Limb (tissue), 2 donors: ENCODE measurements around the gene HBG2.
"Not testable (repeated sequence)": the region's sequence is repeated elsewhere in the genome, so short reads cannot be mapped to it uniquely, and the experiment has no call there.

Experiments
- DNase-seq, 2 donors: peaks; one replicate each; pipeline ENCODE4 v3.0.0-alpha.2; 2016; ENCODE audit errors: extremely low spot score in 2 of 2

Gene HBG2

DNA sequence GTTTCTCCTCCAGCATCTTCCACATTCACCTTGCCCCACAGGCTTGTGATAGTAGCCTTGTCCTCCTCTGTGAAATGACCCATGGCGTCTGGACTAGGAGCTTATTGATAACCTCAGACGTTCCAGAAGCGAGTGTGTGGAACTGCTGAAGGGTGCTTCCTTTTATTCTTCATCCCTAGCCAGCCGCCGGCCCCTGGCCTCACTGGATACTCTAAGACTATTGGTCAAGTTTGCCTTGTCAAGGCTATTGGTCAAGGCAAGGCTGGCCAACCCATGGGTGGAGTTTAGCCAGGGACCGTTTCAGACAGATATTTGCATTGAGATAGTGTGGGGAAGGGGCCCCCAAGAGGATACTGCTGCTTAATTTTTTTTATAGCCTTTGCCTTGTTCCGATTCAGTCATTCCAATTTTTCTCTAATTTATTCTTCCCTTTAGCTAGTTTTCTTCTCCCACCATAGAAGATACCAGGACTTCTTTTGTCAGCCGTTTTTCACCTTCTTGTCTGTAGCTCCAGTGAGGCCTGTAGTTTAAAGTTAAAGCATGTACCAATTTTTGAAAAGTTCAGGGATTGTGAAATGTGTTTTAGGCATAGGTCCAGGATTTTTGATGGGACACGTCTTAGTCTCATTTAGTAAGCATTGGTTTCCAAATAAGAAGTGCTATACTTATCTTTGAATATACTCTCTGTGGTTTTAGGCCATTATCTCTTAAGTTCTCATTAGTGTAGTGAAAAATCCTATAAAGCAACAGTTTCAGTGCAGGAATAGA lies at the start of gene HBG2:
Gene HBG2, minus strand, starts transcription at position 136 of the 768 bp plus-strand sequence. Its CDS starts 53 bp downstream, at position 83.
- not testable (repeated sequence) for DNase-seq

DNA sequence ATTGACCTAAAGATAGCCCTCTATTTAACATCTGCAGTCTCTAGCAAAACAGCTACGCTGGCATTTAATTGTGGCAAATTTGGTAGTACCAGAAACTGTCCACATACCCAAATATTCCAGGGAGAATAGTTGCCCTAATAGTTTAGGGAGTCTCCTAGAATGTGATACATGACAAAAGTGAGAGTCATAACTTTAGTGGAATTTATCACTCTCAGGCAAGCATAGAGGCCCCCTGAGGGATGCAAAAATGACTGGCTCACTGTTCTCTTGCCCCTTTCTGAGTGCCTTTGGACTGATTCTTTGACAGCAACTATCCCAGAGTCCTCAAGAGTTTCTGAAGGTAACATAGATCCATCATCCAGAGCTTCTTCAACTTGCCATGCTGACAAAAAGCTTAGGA lies 49.5 kb upstream of the HBG2 start:
- no peak for DNase-seq

DNA sequence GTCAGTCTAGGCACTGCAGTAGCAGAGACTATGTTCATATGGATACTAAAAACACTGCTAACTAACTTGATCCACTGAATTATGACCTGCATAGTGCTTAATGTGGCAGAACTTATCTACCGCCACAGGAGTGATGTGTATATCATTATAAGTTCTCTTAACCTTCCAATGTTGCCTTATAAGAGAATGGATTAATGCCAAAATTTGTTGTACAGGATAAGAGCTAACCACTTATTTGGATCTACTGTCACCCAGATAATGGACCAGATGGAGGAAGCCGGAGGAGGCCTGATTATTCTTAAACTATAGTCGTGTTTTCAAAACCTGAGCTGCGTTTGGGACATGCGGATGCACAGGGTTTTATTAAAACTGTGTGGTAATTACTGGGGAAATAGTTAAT lies 49.0 kb upstream of the HBG2 start:
- no peak for DNase-seq

DNA sequence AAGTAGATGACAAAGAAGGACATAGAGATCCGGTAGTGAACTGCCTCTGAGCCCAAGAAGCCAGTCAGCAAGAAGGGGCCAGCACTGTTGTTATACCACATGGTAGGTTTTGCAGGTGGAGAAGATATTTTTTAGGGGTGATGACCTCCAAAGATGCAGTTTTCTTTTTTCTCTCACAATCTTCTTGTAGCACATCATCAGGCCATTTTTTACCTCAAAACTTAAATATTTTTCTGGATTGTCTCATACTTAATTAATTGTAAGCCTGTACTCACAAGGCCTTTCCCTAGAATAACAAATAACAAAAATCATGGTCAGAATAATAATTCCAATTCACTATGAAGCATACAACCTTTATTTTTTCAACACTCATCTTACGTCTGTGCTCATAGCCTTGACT lies 47.3 kb upstream of the HBG2 start, which contains the start of gene OR51B4:
Gene OR51B4, minus strand, starts transcription at position 101 of the 400 bp plus-strand sequence. Its CDS starts 0 bp downstream, at position 101.
- DNase-seq, result no peak

DNA sequence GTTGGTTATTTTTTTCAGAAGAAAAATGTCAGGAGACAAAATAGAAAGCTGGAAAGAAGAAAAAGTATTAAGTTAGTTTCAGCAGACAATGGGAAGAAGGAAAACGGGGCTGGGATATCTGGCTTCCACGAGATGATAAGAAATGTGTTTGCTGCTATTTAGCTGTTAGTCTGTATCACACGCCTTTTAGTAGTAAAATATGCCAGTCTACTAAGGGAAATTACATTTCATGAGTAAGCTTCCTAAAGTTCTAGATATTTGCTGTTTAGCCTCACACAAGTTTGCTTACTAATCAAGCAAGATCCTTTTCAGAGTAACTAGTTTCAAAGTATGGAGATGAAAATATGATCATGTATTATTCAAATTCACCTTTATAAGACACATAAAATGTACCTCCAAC lies 45.7 kb upstream of the HBG2 start:
- no peak for DNase-seq

DNA sequence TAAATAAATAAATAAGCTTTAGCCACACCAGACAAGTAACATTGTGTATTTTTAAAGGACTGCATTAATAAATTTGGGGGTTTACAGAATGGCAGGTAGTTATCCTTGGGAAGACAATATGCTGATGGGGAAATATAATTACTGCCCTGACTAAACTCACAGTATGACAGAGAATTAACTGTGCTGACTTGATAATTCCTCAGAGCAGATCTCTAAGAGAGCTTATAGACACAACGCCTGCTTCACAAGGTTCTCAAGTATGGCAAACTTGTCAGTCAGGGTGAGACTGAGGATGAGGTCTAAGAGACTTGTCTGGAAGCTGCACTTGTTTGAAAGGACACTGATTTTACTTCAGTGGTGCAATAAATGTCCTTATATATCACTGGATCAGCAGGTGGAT lies 43.9 kb upstream of the HBG2 start:
- DNase-seq, result no peak

DNA sequence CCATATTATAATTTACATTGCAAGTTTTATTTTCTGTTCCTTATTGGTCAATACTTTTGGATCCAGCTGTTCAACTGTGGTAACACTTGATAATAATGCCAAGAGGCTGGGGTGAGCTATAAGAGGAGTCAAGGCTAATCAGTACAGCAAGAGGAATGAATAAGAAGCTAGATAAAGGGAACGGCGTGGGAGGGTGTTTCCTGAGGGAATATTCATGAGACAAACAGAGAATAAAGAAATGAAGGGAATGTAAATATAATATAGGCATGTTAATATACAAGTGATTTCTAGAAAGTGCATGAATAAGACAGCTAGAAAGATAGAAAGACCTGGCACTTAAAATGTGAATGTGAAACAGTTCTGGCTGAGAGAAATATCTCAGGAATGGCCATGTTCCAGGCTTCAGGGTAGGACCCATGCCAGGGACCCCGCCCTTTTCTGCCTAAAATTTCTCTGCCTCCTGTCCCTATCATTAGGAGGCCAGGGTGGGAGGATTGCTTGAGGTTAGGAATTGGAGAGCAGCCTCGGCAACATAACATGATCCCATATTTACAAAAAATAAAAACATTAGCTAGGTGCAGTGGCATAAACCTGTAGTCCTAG lies 43.2 kb upstream of the HBG2 start:
- no peak for DNase-seq

DNA sequence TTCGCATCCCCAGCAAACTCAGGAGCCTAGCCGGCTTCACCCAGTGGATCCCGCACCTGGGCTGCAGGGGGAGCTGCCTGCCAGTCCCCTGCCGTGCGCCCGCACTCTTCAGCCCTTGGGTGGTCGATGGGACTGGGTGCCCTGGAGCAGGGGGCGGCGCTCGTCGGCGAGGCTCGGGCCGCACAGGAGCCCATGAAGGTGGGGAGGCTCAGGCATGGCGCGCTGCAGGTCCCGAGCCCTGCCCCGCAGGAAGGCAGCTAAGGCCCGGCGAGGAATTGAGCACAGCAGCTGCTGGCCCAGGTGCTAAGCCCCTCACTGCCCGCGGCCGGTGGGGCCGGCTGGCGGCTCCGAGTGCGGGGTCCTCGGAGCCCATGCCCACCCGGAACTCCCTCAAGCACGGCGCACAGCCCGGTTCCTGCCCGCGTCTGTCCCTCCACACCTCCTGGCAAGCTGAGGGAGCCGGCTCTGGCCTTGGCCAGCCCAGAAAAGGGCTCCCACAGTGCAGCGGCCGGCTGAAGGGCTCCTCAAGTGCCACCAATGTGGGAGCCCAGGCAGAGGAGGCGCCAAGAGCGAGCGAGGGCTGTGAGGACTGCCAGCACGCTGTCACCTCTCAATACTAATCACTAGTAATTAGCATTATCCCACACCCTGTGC lies 39.9 kb upstream of the HBG2 start:
- not testable (repeated sequence) for DNase-seq

DNA sequence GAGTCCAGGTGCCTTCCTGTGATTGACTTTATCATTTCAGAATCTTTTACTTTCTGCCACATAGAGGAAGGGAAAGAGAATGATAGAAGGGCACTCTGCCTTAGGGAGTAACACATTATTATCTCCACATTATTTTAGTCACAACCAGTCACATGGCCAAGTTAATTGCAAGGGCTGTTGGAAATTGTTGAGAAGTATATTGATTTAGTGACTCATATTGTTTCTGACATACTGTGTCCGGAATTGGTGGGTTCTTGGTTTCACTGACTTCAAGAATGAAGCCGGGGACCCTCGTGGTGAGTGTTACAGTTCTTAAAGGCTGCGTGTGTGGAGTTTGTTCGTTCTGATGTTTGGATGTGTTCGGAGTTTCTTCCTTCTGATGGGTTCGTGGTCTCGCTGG lies 38.4 kb upstream of the HBG2 start:
- DNase-seq, result no peak

DNA sequence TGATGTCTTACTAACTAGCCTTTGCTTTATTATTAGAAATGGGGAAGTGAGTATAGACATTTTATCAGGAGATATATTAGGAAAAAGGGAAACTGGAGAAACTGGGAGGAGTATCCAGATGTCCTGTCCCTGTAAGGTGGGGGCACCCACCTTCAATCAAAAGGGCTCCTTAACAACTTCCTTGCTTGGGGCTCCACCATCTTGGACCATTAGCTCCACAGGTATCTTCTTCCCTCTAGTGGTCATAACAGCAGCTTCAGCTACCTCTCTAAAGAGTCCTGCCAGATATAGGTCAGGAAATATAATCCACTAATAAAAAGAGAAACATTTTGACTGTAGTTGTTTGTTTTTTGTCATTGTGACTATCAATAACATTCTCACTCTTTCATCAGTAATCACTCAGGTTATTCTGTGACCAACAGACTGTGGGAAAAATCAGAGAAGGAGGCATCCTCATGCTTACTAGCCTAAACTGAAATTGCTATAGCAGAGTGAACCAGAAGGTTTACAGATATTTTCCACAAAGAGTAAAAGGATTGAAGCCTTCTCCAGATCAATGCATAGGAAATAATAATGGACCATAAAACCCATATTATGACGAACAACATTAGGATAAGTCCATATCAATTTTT lies 36.7 kb upstream of the HBG2 start:
- DNase-seq, result no peak

DNA sequence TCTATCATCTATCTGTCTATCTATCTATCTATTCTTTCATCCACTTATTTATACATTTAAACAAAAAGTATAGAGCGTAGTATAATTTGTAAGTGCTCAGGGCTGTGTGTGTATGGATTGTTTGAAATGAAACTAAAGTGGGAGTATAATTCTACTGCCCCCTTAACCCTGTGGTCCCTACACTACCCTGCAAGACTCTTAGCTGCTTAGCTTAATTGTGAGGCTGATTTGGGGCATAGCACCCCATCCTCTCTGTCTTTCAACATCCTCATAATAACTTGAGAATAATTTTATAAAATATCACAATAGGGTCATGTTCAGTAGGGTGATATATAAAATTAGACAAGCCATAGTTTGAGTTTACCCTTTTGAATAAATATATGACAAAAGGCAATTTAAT lies 35.5 kb upstream of the HBG2 start:
- DNase-seq, result no peak

DNA sequence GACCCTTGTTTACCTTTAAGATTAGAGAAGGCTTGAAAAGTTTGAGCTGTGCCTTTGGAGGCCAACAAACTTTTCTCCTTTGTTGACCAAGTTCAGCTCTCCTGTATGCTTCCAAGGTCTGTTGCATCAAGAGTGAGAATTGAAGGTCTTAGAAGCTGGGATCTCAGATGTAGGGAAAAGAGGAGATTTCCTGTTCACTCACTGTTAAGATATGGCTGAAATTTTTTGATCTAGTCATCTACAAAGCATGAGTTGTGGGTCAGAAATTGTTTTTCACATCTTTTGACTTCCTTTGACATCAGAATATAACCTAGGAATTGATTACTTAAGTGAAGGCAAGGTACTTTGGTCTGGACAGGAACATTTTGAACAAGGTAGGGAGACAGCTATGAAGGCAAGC lies 35.1 kb upstream of the HBG2 start:
- no peak for DNase-seq

DNA sequence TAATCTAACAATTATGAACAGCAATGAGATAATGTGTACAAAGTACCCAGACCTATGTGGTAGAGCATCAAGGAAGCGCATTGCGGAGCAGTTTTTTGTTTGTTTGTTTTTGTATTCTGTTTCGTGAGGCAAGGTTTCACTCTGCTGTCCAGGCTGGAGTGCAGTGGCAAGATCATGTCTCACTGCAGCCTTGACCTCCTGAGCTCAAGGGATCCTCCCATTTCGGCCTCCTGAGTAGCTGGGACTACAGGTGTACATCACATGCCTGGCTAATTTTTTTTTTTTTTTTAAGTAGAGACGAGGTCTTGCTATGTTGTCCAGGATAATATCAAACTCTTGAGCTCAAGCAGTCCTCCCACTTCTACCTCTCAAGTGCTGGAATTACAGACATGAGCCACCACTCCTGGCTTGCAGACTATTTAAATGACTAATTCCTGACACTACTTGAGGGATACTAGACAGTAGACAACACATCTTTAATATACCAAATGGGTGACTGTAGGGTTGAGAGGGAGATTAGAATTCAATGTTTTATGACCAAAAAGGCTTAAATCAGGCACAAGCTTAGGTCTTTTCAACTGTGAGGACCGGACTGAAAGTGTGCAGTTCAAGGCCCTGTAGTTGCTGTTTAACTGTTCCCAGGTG lies 34.4 kb upstream of the HBG2 start:
- no peak for DNase-seq

DNA sequence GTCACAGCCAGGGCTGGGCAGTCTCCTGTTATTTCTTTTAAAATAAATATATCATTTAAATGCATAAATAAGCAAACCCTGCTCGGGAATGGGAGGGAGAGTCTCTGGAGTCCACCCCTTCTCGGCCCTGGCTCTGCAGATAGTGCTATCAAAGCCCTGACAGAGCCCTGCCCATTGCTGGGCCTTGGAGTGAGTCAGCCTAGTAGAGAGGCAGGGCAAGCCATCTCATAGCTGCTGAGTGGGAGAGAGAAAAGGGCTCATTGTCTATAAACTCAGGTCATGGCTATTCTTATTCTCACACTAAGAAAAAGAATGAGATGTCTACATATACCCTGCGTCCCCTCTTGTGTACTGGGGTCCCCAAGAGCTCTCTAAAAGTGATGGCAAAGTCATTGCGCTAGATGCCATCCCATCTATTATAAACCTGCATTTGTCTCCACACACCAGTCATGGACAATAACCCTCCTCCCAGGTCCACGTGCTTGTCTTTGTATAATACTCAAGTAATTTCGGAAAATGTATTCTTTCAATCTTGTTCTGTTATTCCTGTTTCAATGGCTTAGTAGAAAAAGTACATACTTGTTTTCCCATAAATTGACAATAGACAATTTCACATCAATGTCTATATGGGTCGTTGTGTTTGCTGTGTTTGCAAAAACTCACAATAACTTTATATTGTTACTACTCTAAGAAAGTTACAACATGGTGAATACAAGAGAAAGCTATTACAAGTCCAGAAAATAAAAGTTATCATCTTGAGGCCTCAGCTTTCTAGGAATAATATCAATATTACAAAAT lies 33.7 kb upstream of the HBG2 start:
- DNase-seq, result no peak

DNA sequence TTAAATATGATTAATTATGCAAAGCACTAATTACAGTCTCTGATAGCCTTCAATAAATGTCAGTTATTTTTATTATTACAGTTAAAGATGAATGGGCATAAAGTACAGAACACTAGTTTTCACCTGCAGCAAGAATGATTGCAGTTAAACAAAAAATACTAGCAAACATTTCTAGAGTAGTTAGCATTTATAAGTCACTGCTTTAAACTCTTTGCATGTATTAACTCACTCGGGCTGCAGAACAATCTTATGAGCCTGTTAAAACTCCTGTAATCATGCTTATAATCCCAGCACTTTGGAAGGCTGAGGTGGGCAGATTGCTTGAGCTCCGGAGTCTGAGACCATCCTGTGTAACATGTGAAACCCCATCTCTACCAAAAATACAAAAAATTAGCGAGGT lies 32.3 kb upstream of the HBG2 start:
- no peak for DNase-seq

DNA sequence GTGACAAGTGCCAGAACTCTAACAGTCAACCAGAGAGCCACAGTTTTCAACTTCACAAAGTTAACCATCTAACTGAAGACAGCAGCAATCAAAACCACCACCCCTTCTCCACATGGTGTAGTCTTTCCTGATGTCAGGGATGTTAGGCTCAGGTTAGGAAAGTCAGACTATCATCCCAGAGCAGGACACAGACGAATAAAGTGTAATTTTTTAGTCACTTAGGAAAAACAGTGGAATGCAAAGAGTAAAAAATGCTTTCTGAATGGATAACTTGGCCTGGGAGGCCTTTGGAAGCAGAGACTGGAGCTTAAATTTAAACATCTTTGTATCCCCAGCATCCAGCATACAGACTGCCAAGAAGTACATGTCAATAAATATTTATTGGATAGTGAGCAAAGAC lies 31.8 kb upstream of the HBG2 start:
- DNase-seq, result no peak

DNA sequence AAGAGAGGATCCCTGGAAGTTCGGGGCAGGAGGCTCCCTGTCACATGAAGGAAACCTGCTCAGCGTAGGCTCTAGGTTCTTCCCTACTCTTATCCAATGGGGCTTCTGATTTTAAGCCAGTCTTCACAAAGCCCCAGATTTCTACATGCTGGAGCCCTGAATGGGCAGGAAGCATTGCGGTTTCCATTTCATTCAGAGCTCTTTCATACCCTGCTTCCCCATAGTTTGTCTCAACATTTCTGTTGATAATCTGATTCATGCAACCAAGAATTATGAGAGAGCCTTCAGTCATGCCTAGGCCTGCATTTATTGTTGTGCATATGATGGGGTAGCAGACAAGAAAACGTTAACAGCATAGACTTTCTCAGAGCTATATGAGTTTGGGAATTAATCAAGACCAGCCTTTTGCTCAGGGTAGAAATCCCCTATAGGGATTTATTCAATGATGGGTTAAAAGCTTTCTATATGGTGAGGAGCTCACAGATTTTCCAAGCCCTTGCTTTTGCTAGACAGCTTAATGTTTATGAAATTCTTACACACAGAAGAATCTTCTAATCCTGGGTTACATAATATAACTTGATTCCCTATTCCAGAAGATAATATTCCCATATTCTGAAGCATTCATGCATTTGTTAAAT lies 31.2 kb upstream of the HBG2 start:
- DNase-seq, result no peak

DNA sequence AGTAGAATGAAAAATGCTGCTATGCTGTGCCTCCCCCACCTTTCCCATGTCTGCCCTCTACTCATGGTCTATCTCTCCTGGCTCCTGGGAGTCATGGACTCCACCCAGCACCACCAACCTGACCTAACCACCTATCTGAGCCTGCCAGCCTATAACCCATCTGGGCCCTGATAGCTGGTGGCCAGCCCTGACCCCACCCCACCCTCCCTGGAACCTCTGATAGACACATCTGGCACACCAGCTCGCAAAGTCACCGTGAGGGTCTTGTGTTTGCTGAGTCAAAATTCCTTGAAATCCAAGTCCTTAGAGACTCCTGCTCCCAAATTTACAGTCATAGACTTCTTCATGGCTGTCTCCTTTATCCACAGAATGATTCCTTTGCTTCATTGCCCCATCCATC lies 30.1 kb upstream of the HBG2 start:
- no peak for DNase-seq

DNA sequence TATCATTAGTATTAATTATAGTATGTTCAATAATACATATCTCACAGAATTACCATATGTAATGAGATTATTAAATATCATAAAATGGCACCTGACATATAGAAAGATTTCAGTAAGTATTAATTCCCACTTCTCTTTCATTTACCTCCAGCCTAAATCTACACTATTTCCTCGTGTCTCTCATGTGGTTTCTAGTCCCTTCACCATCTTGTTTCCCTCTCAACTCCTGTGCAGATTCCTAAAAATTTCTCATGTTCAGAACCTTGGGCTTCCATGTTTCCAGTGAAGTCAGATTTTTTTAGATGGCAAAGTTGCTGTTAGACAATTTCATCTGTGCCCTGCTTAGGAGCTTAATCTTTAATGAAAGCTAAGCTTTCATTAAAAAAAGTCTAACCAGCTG lies 29.3 kb upstream of the HBG2 start:
- no peak for DNase-seq

DNA sequence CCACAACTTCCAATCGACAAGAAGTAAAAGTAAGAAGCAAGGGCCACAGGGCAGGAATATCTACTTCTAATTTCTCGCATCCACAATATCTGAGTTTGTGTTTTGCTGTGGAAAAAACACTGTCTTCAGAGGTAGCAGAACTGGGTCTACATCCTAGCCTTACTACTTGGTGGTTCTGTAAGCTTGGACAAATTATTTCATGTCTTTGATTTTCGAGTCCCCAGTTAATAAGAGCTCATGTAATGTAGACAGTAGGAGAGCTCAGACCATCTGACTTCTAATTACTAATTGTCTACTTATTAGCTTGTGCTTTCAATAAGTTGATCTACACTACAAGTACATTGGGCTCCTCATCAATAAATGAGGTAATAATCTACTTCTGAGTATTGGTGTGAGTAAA lies 28.5 kb upstream of the HBG2 start:
- no peak for DNase-seq
